COLO829 (cell line): ENCODE results near the gene APBA2.
A peak's percentile ranks its signal among the peaks of the same experiment; 100 is the strongest.

Source experiments
- DNase-seq: peaks from one replicate; pipeline ENCODE4 v3.0.0; 2012; ENCODE audit warnings: low spot score

APBA2 gene

DNA sequence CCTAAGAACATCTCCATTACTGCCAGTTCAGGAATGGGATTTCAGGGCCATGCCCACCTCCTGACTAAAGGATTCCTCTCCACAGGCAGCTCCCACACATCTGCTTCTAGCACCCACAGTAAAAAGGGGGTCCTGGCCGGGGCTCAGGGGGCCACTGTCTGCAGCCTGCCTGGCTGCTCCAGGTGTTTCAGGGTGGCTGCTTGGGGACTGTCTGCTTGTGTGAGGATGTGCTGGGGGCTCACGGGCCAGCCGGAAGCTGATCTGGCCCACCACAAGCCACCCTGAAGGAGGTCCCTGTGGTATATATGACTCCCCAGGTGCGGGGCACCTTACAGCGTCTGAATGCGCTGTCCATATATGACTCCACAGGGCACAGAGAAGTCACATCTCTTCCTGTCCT, 248.5 kb downstream of the APBA2 start:
- DNase-seq, result no peak

GRCh38 chr15:29134641-29135308, 249.0 kb downstream of the APBA2 start:
- DNase-seq, result no peak

DNA sequence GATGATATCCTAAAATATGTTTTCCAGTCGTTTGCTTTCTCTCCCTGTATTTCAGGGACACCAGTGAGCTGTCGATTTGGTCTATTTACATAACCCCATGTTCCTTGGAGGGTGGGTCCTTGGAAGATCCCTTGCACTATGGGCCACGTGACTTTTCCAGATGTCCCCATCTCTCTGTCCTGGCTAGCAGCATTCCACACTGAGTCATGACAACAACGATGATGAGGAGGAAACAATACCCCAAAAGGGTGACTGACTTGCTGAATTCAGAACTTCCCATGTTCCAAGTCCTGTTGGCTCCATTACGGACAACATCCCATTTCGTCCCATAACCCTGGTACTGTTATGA, 249.5 kb downstream of the APBA2 start:
- no peak for DNase-seq

DNA sequence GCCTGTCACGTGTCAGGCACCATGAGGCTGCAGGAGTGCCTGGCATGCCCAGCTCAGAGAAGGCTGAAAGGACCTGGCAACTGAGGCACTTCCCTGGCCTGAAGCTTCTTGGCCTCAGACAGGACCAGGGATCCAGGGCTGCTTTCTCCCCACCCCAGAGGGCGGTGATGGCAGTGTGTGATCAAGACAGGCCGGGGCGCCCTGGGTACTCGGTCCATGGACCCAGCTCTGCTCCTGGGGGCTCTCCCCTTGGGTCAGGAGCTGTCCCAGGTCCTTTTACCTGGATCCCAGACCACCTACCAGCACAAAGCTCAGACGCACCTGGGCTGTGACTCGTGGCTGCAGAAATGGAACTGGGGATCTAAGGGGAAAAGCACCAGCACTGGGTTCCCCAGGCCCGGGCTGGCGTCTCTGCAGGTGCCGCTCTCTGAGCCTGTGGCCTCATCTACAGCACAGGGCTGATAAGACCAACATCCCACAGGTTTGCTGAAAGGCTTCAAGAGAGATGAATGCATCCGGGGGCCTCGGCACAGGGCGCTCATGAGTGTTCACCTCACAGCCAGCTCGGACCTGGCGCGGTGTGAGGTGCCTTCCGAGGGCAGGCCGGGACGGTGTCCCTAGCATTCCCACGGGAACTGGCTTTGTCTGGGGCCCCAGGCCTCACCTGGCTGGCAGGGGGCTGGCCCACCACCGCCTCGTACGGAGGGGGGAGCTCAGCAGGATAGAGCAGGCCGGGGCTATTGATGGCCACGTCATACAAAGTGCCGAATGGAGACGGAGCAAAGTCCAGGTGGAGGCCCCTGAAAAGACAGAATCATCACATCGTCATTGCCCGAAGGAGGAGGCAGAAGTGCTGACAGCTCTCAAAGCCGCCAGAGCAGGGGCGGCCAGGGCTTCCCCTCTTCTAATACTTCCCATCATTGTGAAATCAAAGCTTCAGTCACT, 250.2 kb downstream of the APBA2 start:
- DNase-seq, result no peak

GRCh38 chr15:29138260-29138659, 252.5 kb downstream of the APBA2 start:
- DNase-seq, result no peak

GRCh38 chr15:29139072-29139471, 253.3 kb downstream of the APBA2 start:
- no peak for DNase-seq

GRCh38 chr15:29139540-29140459, 254.0 kb downstream of the APBA2 start:
- DNase-seq, result peak; percentile 24

DNA sequence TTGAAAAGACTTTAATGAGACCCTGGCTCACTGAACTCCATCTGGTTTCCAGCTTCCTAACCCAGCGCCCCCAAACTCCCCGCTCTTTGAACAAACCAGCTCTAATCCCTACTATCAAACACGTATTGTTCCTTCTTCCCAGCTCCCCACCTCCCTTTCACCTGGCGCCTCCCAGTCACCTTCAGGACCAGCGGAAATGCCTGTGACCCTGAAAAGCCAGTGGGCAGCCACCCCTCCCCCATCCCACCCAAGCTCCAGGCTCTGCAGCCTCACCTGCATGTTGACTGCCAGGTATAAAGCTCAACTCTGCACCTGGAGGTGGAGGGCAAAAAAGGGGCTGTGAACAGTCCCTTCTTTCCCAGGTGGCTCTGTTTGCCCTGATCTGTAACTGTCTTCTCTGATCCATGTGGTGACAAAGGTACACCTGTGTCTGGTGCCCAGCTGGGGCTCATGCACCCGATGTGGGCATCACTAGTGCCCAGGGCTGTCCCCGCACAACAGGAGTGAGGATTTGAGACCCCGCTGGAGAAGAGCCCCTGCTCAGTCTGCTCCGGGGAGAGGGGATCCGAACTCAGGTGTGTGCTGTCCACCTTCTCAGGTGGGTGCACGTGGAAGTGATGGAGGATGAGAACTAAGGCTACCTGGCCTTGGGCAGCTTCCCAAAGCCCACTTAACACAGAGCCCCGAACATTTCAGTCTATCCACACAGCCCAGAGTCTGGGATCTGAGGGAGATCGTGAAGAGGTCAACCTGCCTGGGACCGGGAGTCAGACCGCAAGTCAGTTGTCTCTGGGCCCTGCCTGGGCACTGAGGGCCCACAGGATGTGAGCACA, 254.9 kb downstream of the APBA2 start:
- no peak for DNase-seq

DNA sequence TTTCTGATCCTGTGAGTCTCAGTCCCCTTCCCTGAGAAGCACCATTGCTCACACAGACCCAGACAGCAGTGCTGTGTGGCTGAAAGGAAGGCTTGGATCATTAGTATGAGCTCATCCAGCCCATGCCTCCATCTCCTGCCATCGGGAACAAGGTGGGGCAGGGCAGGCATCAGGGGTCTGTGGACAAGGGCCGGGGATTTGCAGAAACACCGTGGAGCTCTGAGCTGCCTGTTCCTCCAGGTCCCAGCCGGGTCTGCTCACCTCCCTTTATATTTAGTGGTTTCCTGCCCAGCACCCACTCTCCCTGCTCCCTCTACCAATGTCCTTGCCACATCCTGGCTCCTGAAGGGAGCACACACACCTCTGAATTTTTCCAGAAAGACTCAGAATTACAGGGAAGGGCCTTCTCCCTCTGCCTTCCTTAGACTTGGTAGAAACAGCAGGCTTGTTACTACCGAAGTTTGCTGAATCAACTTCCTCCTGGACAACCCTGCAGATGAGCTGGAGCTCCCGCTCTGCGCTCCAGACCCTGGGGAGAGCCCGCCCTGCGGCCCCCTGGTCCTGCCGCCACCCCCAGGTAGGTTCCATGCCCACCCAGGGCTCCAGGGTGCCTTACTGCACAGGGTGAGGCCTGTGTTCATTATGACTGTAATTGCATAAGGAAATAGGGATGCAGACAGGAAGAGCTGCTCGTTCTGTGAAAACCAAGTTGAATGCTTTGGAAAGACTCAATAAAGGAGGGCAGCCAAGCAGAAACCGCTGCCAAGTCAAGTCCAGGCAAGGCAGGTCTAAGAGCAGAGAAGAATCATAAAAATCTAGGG, 255.7 kb downstream of the APBA2 start:
- DNase-seq, result no peak

DNA sequence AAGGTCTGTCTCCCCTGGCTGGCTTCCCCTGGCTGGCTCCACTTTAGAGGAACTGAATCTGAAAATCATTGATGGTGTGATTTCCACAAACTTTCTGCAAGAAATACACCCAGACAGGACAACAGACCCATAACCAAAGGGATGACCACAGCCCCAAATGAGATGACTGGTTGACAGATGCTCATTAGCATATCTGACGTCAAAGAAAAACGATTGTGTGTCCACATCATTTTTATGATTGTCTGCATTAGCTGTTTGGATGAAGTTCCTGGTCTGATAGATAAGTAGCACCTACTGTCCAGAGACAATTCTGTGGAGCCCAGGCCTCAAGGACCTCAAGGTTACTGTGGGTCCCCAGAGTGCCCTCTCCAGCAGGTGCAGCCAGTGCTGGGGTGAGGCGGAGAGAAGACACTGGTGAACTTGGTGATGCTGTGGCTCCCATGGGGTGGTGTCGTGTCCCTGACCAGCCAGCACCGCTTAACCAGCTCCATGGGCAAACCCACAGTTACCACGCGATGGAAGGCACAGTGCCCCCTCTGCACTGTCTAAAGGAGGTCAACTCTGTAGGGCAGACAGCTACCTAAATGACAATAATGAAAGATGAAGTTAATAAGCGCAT, 256.5 kb downstream of the APBA2 start:
- DNase-seq, result no peak

DNA sequence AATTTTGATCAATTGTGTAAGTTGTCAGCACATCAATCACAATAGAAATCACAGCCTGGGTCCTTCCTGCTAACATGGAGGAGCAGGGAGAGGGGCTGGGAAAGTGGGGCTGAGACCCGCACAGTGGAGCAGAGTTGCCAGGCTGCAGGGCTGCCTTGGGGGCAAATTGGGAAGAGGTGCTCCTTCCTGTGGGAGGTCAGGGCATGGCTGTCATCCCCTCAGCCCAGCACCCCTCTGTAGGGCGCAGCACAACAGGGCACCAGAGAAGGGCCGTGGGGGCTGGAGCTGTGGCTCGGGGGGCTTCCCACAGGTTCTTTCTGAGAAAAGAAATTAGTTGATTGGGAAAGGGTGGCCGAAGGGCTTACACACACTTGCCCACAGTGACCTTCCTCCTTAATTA, 257.5 kb downstream of the APBA2 start:
- DNase-seq, result no peak

DNA sequence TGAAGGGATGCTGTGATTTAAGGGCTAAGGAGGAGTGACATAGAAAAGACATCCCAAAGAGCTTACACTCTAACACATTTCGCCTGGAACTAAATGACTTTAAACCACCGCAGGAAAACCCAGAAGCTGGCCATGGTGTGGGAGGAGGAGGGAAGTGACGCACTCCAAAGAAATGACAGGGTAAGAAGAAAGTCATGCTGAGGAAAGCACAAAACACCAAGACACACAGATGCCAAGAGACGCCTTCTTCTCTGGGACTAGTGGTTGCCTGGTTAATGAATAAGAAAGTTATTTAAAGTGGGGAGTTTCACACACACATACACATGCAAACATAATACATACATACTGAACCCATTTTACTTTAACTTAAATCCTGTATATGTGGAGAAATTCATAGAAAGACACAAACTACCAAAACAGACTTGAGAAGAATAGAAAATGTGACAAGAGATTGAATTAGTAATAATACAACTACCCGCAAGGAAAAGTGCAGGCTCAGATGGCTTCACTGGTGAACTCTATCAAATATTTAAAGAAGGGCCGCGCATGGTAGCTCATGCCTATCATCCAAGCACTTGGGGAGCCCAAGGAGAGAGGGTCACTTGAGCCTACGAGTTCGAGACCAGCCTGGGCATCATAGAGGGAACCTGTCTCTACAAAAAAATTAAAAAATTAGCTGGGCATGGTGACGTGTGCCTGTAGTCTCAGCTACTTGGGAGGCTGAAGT, 258.3 kb downstream of the APBA2 start:
- peak; percentile 21 for DNase-seq

- DNase-seq, result no peak
Observed at GRCh38 chr15:29149738-29150075, 263.9 kb downstream of the APBA2 start.

GRCh38 chr15:29150515-29151483, 265.0 kb downstream of the APBA2 start:
- no peak for DNase-seq

DNA sequence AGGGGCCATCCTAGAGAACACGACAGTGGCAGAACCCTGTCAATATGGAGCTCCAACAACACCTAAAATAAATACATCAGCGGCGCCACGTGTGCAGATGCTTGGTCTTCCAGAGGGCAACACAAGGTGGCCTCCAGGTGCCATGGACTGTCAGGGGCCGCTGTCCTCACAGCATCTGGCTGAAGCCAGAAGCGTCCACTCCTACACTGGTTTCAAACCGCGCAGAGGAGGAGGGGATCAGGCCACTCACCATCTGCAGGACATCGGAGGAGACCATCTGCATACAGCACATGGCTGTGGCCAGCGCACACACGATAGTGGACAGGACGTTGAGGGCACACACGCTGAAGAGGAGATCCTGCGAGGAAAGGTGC, 265.7 kb downstream of the APBA2 start:
- DNase-seq, result no peak

DNA sequence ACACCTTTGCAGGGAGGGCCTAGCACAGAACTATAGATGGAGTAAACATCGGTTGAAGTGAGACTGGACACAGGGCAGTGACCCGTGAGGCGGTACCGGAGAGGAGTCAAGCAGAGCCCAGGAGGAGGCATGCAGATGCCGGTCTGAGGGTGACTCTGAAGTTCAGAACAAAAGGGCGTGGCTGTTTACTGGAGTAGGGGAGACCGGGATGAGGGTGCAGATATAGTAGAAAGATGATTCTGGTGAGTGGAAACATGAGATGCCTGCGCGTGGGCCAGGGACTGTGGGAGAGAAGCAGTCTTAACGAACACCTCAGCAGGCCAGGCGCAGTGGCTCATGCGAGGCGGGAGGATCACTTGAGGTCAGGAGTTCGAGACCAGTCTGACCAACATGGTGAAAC, 270.7 kb downstream of the APBA2 start:
- DNase-seq, result no peak

- no peak for DNase-seq
Observed at GRCh38 chr15:29159771-29160455, 274.1 kb downstream of the APBA2 start.

DNA sequence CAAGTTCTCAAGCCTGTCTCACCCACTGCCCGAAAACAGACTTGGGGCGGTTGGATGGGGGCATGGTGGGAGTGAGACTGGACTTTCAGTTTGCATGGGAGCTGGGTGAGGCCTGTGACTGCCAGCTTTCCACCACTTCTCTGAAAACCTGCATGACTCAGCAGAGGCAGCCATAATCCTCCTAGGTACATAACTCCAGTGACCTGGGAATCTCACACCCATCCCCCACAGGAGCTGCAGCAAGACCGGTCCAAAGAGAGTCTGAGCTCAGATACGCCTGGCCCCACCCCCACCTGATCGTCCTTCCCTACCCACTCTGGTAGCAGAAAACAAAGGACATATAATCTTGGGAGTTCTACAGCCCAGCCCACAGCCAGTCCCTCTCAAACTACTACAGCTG, 276.6 kb downstream of the APBA2 start:
- no peak for DNase-seq
